ENCODE results near the gene MCTP1.

Gene MCTP1

GRCh38 chr5:94810281-94810680, 474.6 kb downstream of the MCTP1 start:
- no peaks in the 10 kb centered on the region for H3K27me3 ChIP-seq (ENCODE audit: insufficient read depth, poor library complexity, severe bottlenecking)
- TF ChIP-seq, protein P1, sequence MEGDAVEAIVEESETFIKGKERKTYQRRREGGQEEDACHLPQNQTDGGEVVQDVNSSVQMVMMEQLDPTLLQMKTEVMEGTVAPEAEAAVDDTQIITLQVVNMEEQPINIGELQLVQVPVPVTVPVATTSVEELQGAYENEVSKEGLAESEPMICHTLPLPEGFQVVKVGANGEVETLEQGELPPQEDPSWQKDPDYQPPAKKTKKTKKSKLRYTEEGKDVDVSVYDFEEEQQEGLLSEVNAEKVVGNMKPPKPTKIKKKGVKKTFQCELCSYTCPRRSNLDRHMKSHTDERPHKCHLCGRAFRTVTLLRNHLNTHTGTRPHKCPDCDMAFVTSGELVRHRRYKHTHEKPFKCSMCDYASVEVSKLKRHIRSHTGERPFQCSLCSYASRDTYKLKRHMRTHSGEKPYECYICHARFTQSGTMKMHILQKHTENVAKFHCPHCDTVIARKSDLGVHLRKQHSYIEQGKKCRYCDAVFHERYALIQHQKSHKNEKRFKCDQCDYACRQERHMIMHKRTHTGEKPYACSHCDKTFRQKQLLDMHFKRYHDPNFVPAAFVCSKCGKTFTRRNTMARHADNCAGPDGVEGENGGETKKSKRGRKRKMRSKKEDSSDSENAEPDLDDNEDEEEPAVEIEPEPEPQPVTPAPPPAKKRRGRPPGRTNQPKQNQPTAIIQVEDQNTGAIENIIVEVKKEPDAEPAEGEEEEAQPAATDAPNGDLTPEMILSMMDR (IDR thresholded peaks at IDR 0.05; ENCODE audit: insufficient read depth, low read length), result no peak
- TF ChIP-seq POLR2AphosphoS5 (IDR thresholded peaks at IDR 0.05; ENCODE audit: low read depth) (no peak), GABPA (IDR thresholded peaks at IDR 0.05; ENCODE audit: low read depth) (no peak), SPI1 (IDR thresholded peaks at IDR 0.05; ENCODE audit: borderline replicate concordance, low read depth) (no peak)
- TF ChIP-seq, protein P2, sequence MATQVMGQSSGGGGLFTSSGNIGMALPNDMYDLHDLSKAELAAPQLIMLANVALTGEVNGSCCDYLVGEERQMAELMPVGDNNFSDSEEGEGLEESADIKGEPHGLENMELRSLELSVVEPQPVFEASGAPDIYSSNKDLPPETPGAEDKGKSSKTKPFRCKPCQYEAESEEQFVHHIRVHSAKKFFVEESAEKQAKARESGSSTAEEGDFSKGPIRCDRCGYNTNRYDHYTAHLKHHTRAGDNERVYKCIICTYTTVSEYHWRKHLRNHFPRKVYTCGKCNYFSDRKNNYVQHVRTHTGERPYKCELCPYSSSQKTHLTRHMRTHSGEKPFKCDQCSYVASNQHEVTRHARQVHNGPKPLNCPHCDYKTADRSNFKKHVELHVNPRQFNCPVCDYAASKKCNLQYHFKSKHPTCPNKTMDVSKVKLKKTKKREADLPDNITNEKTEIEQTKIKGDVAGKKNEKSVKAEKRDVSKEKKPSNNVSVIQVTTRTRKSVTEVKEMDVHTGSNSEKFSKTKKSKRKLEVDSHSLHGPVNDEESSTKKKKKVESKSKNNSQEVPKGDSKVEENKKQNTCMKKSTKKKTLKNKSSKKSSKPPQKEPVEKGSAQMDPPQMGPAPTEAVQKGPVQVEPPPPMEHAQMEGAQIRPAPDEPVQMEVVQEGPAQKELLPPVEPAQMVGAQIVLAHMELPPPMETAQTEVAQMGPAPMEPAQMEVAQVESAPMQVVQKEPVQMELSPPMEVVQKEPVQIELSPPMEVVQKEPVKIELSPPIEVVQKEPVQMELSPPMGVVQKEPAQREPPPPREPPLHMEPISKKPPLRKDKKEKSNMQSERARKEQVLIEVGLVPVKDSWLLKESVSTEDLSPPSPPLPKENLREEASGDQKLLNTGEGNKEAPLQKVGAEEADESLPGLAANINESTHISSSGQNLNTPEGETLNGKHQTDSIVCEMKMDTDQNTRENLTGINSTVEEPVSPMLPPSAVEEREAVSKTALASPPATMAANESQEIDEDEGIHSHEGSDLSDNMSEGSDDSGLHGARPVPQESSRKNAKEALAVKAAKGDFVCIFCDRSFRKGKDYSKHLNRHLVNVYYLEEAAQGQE (IDR thresholded peaks at IDR 0.05; ENCODE audit: insufficient replicate concordance, low read depth), result no peak
- no peak for DNase-seq (ENCODE audit: low read depth in 1 of 2, low spot score in 1 of 2)
- no peak overlapping the region for H3K4me3 ChIP-seq (replicated peaks; ENCODE audit: insufficient read depth, low read length)
- no peak overlapping the region for H3K27ac ChIP-seq (replicated peaks)

DNA sequence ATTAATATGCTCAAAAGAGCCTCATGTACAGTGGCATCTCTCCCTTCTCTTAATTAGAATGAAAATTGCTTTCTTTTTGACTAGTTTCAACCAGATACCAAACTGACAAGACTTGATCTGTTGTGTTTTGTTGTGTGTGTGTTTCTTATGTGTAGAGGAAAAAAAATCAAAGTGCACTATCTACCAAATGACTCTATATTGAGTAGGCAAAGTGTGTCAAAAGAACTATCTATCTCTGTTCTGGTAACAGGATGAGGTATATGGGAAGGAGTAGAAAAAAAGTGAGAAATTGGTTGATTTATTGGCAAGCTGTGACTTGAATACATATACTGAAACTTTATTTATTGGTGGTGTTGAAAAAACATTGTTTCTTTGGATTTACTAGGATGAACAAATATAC, 476.4 kb downstream of the MCTP1 start:
- no peaks in the 10 kb centered on the region for H3K27me3 ChIP-seq (ENCODE audit: insufficient read depth, poor library complexity, severe bottlenecking)
- H3K27ac ChIP-seq (replicated peaks), result no peak overlapping the region
- no peak for DNase-seq (ENCODE audit: low read depth in 1 of 2, low spot score in 1 of 2)
- H3K4me3 ChIP-seq (replicated peaks; ENCODE audit: insufficient read depth, low read length), result no peak overlapping the region
- TF ChIP-seq, protein P1 (IDR thresholded peaks at IDR 0.05; ENCODE audit: insufficient read depth, low read length), result no peak
- TF ChIP-seq POLR2AphosphoS5 (IDR thresholded peaks at IDR 0.05; ENCODE audit: low read depth), result no peak
- TF ChIP-seq SPI1 (IDR thresholded peaks at IDR 0.05; ENCODE audit: borderline replicate concordance, low read depth), result no peak
- TF ChIP-seq, protein P2 (IDR thresholded peaks at IDR 0.05; ENCODE audit: insufficient replicate concordance, low read depth), result no peak
- TF ChIP-seq GABPA (IDR thresholded peaks at IDR 0.05; ENCODE audit: low read depth), result no peak

GRCh38 chr5:94807985-94808384, 476.9 kb downstream of the MCTP1 start:
- Histone ChIP-seq H3K27ac (replicated peaks) (no peak overlapping the region), H3K4me3 (replicated peaks; ENCODE audit: insufficient read depth, low read length) (no peak overlapping the region), H3K27me3 (ENCODE audit: insufficient read depth, poor library complexity, severe bottlenecking) (no peaks in the 10 kb centered on the region)
- TF ChIP-seq POLR2AphosphoS5 (IDR thresholded peaks at IDR 0.05; ENCODE audit: low read depth), result no peak
- TF ChIP-seq GABPA (IDR thresholded peaks at IDR 0.05; ENCODE audit: low read depth), result no peak
- TF ChIP-seq, protein P2 (IDR thresholded peaks at IDR 0.05; ENCODE audit: insufficient replicate concordance, low read depth), result no peak
- TF ChIP-seq, protein P1 (IDR thresholded peaks at IDR 0.05; ENCODE audit: insufficient read depth, low read length), result no peak
- no peak for TF ChIP-seq SPI1 (IDR thresholded peaks at IDR 0.05; ENCODE audit: borderline replicate concordance, low read depth)
- DNase-seq (ENCODE audit: low read depth in 1 of 2, low spot score in 1 of 2), result no peak
